Measurements from ENCODE around the gene IGFALS.
A peak's percentile ranks its signal among the peaks of the same experiment; 100 is the strongest.
"Not testable (repeated sequence)": the region's sequence is repeated elsewhere in the genome, so short reads cannot be mapped to it uniquely, and the experiment has no call there.

IGFALS gene

DNA sequence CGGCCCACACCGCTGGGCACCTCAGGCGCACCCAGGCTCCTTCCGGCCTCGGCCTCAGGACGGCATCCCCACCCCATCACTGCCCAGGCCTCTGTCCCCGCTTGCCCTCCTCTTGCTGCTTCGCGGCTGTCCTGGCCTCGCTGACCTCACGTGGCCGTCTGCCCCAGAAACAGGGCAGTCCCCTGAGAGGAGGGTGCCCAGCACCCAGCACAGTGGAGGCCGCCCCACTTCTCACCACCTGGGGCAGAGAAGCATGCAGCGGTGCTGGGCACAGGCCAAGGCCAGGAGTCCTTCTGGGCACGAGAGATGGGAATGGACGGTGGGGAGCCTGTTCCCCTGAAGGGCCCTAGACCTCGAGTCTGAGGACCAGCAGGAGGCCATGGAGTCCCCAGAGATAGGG is 24.2 kb upstream of the IGFALS start:
- DNase-seq = no peak

DNA sequence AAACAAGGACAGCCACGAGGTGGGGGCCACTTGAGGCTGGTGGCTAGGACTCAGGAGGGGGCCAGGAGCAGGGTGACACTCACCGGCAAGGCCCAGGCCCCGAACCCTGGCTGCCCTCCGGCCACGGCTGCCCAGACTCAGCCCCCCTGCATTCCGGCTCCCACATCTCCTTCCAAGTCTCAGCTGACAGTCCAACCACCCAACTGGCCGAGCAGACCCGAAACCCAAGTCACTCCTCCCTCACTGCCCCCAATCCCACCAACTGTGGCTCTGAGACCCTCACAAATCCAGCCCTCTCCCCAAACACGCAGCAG is 23.7 kb upstream of the IGFALS start:
- no peak for DNase-seq

DNA sequence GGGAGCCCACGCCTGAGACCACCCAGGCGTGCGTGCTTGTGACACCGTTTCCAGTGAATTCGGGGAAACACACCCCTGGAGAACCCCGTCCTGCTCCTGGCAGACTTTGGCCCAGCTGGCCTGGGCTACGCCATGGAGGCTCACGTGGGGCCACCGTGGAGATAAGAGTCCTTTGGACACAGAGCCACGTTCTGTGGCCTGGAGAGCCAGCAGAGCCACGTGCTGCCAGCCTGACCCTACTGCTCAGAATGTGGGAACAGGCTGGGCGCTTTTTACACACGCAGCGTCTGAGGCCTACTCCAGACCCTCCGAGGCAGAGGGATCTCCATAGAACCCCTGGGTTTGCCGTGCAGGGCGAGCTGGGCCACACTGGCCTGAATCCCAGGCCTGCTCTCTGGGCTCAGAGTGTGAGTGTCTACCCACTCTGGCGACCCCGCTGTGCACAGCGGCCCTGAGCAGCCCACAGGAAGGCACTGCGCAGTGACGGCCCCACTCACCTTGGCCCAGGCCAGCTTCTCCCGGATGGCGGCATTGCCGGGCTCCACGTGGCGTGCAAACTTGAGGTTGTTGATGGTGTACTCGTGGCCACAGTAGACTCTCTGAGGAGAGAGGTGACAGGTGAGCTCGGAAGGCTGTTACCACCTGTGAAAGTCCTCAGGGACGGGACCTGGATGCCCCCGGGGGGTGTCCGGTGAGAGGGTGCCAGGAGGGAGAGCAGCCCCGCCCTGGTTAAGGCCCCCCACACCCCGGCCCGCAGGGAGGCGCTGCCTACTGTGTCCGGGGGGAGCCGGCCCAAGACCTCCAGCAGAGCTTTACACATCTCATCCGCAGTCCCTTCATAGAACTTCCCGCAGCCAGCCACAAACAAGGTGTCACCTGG is 23.1 kb upstream of the IGFALS start:
- no peak for DNase-seq

DNA sequence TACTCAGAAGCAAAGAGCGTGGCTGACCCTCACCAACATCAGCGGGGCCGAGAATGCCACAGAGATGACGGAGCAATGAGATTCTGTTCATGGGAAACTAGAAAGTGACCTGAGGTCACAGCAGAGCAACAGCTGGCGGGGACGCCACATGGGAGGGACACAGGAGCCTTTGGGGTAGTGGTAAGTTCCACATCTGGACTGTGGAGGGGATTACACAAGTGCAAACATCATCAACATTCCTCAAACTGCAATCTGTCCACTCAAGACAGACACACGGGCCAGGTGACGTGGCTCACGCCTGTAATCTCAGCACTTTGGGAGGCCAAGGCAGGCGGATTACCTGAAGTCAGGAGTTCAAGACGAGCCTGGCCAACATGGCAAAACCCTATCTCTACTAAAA is 22.0 kb upstream of the IGFALS start:
- no peak for DNase-seq

DNA sequence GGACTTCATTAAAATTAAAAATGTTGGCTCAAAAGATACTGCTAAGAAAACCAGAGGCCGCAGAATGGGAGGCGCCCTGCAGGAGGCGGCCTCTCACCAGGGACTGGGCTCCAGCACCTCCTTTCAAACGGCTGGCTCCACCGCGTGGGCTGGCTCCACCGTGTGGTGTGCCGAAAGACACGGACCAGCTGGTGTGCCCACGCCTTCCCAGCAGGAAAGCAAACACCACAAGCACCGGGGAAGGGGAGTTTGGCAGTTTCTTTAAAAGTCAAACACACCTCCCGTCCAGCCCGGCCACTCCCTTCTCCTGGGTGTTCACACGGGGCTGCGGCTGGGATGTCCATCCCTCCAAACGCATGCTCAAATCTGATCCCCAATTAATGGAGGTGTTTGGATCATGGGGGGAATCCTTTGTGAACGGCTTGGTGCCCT is 19.2 kb upstream of the IGFALS start:
- peak; percentile 77 to 89 (median 81) for DNase-seq

DNA sequence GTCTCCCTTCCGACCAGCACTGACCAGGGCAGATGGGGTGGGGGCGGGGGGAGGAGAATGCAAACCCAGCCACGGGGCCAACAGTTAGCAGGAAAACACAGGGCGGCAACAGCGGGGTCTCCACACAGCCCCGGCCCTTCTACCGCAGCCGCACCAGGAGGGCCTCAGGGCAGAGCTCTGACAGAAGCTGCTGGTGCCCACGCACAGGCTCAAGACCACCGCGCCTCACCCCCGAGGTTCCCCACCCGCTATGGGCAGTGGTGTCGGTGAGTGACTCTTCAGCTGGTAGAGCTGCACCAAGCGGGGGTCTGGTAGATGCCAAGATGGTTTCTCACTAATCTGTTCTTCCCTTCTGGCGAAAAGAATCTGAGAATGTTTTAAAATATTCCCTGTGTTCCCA is 17.0 kb upstream of the IGFALS start:
- DNase-seq = no peak

DNA sequence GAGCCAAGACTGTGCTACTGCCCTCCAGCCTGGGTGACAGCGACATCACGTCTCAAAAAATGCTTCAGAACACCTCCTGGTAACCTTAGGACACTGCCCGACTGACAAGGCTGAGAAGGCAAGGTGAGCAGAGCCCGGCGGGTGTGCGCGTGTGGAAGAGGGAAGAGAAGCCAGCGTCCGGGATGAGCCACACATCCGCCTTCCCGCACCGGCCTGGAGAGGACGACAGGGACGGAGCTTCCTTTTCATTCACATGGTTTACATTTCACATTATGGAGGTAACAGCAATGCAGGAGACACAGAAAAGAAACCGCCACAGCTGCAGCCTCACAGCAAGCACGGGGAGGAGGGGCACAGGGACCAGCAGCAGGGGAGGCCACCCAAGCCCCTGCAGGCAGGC is 16.6 kb upstream of the IGFALS start:
- DNase-seq = no peak

DNA sequence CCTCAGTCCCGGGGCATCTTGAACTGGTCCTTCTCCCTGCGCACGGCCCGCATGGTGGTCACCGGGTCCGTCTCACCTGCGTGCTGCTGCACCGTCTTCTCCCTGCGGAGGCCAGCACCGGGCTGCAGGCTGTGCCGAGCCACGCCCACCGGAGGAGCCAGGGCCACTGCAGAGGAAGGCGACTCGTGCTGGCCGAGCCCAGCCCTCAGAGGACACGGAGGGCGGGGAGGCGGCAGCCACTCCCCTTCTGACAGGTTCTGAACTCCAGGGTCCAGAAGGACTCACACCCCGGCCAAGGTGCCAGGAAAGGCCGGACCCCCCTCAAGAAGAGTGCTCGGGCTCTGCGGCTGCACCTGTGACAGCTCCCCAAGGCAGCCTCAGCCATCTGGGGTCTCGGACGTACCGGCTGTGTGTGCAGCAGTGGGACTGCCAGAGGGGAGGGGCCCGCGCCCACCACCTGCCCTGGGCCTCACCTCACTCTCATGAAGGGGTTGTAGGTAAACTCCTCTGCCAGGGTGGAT is 15.8 kb upstream of the IGFALS start:
- DNase-seq = no peak

DNA sequence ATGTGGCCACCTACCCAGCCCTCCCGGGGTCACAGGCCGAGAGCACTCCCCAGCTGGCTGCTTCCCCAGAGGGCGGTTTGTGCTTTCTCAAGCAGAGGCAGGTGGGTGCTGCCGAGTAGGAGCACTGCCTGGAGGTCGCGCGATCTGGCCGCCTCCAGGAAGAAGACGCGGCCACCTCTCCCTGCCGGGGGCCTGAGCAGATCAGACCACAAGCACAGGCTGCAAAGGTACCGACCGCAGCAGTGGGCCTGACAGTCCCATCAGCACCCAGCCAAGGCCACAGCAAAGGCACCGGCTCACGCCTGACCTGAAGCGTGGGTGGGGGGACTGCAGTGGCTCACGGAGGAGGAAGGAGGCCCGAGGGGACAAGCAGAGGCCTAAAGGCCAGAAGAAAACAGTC is 15.2 kb upstream of the IGFALS start:
- no peak for DNase-seq

DNA sequence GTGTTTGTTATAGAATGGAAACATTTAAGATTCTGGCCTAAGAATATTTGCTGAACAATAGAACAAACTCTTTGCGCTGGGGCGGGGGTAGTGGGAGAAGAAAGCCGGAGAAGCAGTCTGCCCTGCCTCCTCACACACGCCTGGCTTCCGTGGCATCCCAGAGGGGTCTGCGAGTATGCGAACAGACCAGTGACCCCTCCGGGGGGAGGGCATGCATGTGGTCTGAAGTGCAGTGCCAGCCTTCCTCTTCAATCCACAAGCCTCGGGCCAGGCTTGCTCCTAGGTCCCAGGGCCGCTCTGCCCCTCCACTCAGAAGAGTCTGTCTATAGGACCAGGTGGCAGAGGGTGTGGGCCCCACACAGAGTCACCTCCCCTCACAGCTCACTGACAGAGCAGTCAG is 14.1 kb upstream of the IGFALS start:
- no peak for DNase-seq

DNA sequence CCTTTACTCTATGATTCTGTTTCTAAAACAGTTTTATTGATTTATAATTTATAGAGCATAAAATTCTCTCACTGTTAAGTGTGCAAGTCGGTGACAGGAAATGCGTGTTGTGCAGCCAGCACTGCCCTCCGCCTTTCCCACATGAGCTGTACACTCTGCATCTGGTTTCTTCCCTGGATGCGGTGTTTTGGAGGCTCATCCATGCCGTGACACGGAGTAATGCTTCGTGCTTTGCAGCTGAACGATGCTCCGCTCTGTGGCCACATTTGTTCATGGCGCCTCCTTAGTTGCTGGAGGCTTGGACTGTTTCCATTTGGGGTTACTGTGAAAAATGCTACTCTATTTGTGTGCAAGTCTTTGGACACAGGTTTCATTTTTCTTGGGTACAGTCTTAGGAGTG is 7.2 kb upstream of the IGFALS start:
- DNase-seq = no peak

DNA sequence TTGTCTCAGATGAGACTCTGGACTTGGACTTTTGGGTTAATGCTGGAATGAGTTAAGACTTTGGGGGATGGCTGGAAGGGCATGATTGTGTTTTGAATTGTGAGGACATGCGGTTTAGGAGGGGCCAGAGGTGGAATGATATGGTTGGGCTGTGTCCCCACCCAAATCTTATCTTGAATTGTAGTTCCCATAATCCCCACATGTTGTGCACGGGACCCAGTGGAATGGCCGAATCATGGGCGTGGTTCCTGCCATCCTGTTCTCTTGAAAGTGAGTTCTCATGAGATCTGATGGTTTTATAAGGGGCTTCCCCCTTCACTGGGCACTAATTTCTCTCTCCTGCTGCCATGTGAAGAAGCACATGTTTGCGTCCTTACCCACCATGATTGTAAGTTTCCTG is 5.8 kb upstream of the IGFALS start:
- not testable (repeated sequence) for DNase-seq

DNA sequence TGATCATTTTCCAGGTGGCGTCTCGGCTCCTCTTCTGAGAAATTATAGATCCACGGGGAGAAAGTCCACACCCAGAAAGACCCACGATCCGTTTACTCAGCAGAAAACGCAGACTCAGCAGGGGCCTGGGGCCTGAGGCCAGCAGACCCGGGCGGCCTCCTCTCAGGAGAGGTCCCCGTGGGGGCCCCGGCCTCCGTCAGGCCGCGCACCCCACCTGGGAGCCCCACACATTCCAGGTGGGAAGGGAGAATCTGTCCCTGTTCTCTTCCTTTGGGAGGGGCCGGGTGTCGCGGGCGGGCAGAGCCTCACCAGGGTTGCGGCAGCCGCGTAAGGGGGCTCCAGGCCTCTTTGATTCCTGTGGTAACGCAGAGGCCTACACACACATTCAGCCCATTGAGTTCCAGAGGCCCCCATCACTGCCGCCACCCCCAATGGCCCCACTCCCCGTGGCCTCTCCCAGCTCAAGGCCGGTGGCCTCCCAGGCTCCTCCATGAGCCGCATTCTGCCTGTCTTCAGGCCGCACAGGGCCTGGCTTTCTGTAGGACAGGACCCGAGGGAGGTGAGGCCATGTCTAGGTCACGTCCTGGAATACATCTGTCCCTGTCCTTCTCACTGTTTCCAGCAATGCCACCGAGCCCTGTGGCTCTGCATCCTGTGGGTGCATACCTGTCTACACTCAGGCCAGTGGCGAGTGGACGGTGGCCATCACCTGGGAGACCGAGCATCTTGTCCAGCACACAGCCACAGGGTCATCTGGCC is 1.6 kb upstream of the IGFALS start:
- no peak for DNase-seq

DNA sequence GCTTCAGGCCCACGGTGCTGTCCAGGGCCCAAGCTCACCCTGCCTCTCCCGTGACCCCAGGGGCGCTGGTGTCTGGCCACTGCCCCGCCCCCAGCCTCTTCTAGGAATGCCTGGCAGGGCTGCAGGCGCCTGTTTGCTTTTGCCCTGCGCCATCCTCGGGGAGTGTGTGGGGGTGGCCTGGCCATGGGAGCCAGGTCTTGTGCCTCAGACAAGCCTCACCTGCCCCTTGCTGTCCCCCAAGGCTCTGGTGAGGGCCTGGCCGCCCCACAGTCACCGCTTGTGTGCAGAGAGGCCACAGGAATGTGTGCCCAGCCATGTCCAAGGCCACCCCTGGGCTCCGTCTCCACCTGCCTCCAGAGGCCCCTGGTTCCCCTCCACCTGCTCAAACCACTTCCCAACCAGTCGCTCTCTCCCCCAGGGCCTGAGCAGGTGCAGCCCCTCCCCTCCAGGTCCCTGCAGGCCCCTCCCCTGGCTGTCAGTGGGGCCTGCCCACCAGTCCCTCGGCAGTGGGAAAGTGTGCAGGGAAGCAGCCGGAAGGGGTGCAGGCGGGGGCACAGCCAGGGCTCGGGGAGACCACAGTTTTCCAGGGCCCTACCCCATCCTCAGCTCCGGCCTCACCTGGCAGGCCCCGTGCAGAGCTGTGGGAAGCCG is 841 bp upstream of the IGFALS start:
- peak; percentile 42 to 73 (median 54) for DNase-seq

DNA sequence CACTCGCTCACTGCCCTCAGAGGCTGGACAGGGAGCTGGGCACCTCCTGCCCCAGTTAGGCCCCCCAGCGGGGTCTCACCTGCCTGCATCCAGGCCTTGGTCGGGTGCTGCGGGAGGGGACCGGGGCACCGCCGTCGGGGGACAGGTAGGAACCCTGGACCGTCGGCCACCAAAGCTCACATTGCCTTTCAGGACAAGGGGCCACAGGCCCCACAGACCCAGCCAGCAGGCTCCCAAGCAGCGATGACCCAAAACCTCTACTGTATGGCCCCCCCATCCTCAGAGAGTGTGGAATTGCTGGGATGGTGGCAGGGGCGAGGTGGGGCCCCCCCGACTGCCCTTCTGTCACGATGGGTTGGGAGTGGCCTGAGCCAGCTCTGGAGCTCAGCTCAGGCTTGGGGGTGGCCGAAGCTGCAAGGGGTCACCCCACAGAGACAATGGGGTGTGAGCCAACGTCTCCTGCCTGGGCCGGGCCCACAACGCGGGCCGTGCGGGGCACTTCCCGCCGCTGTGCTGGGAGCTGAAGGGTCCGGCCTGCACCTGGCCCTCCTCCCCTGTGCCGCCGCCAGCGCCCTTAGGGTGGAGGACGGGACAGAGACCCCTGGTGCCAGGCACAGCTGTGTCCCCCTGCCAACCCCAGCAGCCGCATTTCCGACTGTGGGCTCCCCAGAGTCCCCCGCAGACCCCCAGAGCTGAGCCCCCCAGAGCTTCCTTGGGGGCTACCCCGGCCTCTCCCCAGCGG is 498 bp downstream of the IGFALS start:
- no peak for DNase-seq

DNA sequence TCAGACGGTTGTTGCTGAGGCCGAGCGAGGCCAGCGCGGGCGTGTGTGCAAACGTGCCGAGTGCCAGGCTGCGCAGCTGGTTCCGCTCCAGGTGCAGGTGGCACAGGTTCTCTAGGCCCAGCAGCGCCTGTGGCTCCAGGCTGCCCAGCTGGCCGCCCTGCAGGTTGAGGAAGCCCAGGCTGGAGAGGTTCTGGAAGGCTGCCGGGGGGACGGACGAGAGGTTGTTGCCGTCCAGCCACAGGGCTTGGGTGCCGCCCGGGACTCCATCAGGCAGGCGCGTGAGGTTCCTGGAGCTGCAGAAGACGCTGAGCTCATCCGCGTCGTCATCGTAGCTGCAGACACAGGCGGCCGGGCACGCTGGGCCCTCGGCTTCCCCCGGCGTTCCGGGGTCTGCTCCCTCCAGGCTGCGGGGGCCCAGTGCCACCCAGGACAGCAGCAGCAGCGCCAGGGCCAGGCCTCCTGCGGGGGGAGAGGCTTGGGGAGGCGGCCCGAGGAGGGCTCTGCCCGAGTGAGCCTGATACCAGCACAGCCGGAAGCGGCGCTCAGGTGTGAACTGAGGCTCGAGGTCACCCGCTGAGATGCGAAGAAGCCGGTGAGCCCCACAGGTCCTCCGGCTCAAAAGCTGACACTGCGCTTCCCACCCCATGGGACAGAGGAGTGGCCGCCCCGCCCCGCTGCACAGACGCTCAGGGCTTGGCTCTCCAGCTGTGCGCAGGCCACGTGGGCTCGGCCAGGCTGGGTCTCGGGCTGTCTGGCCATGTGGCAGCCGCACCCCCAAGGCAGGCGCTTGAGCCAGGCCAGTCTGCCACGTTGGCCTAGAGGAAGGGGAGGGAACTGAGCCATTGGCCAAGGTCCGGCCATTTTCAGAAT is 1.3 kb downstream of the IGFALS start:
- peak in 1 of 3 experiments; percentile 40 for DNase-seq

DNA sequence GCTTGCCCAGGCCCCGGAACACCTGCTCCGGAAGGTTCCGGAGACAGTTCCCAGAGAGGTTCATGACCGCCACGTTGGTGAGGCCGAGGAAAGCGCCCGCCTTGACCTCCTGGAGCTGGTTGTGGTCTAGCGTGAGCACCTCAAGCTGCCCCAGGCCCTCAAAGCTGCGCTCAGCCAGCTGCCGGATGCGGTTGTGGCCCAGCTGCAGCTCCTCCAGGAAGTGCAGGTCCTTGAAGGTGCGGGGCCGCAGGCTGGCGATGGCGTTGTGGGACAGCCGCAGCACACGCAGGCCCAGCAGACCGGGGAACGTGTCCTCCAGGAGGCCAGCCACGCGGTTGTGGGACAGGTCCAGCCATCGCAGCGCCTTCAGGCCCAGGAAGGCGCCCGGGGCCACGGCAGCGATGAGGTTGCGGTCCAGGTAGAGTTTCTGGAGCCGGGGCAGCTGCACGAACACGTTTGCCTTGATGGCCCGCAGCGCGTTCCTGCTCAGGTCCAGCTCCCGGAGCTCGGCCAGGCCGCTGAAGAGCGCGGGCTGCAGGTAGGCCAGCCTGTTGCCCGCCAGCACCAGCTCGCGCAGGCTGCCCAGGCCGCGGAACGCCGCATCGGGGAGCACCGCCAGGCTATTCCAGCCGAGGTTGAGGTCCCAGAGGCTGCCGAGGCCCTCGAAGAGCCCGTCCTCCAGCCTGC is 2.1 kb downstream of the IGFALS start:
- DNase-seq = no peak

DNA sequence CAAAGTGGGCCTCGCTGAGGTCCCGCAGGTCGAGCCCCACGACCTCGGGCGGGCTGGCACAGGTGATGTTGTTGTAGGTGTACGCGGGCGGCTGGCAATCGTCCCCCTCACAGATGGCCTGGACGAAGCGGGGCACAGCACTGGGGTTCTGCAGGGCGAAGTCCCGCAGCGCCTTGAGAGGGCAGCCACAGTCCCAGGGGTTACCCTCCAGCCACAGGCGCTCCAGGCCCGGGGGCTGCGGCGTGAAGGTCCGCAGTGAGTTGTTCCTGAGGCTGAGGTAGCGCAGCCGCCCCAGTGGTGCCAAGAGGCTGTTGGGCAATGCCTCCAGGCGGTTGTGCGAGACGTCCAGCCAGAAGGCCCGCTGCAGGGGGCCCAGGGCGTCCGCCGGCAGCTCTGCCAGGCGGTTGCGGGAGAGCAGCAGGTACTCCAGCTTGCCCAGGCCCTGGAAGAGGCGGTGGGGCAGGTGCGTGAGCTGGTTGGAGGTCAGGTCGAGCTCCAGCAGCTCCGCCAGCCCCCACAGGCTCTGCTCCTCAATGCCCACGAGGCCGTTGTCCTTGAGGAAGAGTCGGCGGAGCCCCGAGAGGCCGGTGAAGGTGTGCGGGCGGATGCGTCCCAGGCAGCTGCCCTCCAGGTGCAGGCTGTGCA is 2.8 kb downstream of the IGFALS start:
- no peak for DNase-seq

DNA sequence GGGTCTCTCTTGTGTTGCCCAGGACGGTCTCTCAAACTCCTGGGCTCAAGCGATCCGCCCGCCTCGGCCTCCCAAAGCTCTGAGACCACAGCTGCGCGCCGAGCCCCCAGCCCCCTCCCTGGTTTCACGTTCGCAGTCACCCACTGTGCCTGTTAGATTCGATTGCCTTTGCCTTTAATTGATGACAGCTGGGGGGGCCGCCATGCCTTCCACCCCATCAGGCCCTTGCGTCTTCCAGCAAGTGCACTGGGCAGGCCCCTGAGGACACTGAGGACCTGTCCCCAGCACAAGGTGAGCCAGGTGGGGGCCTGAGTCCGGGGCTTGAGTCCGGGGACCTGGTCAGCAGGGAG is 3.3 kb downstream of the IGFALS start:
- no peak for DNase-seq

DNA sequence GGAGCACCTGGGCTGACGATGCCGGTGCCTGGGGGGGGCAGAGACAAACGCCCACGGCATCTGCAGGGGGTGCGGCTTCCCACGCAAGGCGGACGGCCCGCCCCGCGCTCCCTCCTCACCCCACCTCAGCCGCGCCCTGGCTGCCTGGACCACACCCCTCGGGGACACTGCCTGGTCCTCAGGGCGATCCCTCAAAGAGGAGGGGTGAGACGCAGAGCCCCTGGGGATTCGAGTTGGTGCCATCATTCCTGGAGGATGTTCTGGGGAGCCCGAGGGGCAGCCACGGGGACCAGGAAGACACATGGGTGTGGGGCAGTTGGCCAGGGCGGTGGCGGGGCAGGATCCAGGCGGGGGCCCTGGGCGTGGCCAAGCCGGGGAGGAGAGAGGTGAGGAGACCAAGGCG is 3.9 kb downstream of the IGFALS start:
- DNase-seq = no peak

DNA sequence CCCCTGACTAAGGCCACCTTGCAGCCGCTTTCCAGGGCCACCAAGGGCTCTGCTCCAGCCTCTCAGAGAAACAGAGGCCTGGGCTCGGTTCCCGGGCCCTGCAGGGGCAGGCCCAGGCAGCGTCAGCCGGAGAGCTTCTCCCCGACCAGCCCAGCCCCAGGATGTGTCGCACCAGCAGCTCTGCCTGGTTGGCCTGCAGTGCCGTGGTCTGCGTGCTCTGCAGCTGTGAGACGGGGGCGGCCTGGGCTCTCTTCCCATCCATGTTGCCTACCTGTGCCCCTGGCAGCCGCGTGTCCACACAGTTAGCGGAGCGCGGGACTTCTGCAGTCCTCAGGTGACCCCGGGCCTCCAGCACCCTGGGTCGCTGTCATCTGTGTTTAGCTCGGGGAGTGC is 4.8 kb downstream of the IGFALS start:
- DNase-seq = no peak

Measured in NCI-H1417 (cell line).